HepG2 (cell line): Measurements from ENCODE around the gene SPTSSB. TPM values are rescaled to one million over a fixed set of nuclear protein-coding genes. Genes with fewer than 3 reads are reported as not detected.

Source experiments
- CENPX ChIP-seq: sonication (generic); formaldehyde crosslinking; IDR thresholded peaks from 2 replicates; pipeline ENCODE4 v1.9.0; 2021; ENCODE audit warnings: mild to moderate bottlenecking, missing genetic modification reagents, moderate library complexity
- E2F5 ChIP-seq: sonication (generic); formaldehyde crosslinking; conservative IDR thresholded peaks from 2 replicates; pipeline ENCODE4 v1.4.0; 2020; ENCODE audit warnings: missing genetic modification reagents
- GATAD2A ChIP-seq: IDR thresholded peaks from 2 replicates; pipeline ENCODE4 v1.6.1; 2016
- GTF2F1 ChIP-seq: fragments of 150-350 bp; IDR thresholded peaks from 2 replicates; pipeline ENCODE4 v1.6.1; 2014; ENCODE audit warnings: low read length
- HCFC1 ChIP-seq: fragments of 150-350 bp; IDR thresholded peaks from 2 replicates; pipeline ENCODE4 v1.6.1; 2014; ENCODE audit warnings: low read depth, low read length
- MED8 ChIP-seq: sonication (generic); formaldehyde crosslinking; IDR thresholded peaks from 2 replicates; pipeline ENCODE4 v1.8.1; 2023; ENCODE audit warnings: mild to moderate bottlenecking, missing genetic modification reagents; ENCODE audit not compliant: insufficient replicate concordance
- MLLT10 ChIP-seq: sonication (generic); formaldehyde crosslinking; IDR thresholded peaks from 2 replicates; pipeline ENCODE4 v1.4.0; 2020; ENCODE audit warnings: missing genetic modification reagents
- MLXIP ChIP-seq: sonication (generic); formaldehyde crosslinking; IDR thresholded peaks from 2 replicates; pipeline ENCODE4 v1.9.0; 2021; ENCODE audit warnings: missing genetic modification reagents, borderline replicate concordance
- NFIB ChIP-seq: sonication (generic); formaldehyde crosslinking; IDR thresholded peaks from 2 replicates; pipeline ENCODE4 v1.9.0; 2021; ENCODE audit warnings: missing genetic modification reagents, mild to moderate bottlenecking, borderline replicate concordance
- RARA ChIP-seq: IDR thresholded peaks from 2 replicates; pipeline ENCODE4 v1.6.1; 2016; ENCODE audit warnings: missing genetic modification reagents, missing compliant biosample characterization
- SRF ChIP-seq: IDR thresholded peaks from 2 replicates; pipeline ENCODE4 v1.6.1; 2011; ENCODE audit warnings: mild to moderate bottlenecking, low read depth, low read length, moderate library complexity
- XBP1 ChIP-seq: sonication (generic); formaldehyde crosslinking; IDR thresholded peaks from 2 replicates; pipeline ENCODE4 v1.5.0; 2020; ENCODE audit warnings: missing genetic modification reagents
- ZMAT5 ChIP-seq: sonication (generic); formaldehyde crosslinking; IDR thresholded peaks from 2 replicates; pipeline ENCODE4 v1.5.0; 2020; ENCODE audit warnings: mild to moderate bottlenecking, low read depth, missing genetic modification reagents, borderline replicate concordance
- ZNF10 ChIP-seq: sonication (generic); formaldehyde crosslinking; IDR thresholded peaks from 2 replicates; pipeline ENCODE4 v1.4.0; 2020; ENCODE audit warnings: mild to moderate bottlenecking, low read depth, missing genetic modification reagents, borderline replicate concordance
- ZNF121 ChIP-seq: sonication (generic); formaldehyde crosslinking; IDR thresholded peaks from 2 replicates; pipeline ENCODE4 v1.5.0; 2020; ENCODE audit warnings: mild to moderate bottlenecking, missing genetic modification reagents
- ZNF142 ChIP-seq: sonication (generic); formaldehyde crosslinking; IDR thresholded peaks from 2 replicates; pipeline ENCODE4 v1.4.0; 2020; ENCODE audit warnings: missing genetic modification reagents
- ZNF382 ChIP-seq: sonication (generic); formaldehyde crosslinking; IDR thresholded peaks from 2 replicates; pipeline ENCODE4 v1.5.0; 2020; ENCODE audit warnings: missing genetic modification reagents, mild to moderate bottlenecking, borderline replicate concordance
- ZNF724P ChIP-seq: sonication (generic); formaldehyde crosslinking; IDR thresholded peaks from 2 replicates; pipeline ENCODE4 v1.8.0; 2022; ENCODE audit warnings: missing genetic modification reagents, borderline replicate concordance
- polyA plus RNA-seq, 8 experiments: library from polyadenylated mRNA; depleted of rRNA in 3 of 8; stranded (reverse) in 7 of 8; unstranded in 1 of 8; fragments of >200 nt; fragmentation: Illumina TruSeq in 4 of 8; extraction: Trizol in 4 of 8; gene quantifications; 2 replicates each; pipeline versions ENCODE4 v1.2.1 to v1.2.3, GENCODE V29; 2011 to 2016; ENCODE audit warnings: low read depth in 4 of 8, missing spikeins in 1 of 8, mixed read lengths in 1 of 8; ENCODE audit not compliant: insufficient read depth in 1 of 8
- total RNA-seq, 5 experiments: library from RNA; depleted of rRNA; stranded (reverse); fragments of >200 nt; fragmentation: Illumina TruSeq; extraction: Trizol; gene quantifications; 2 replicates each; pipeline ENCODE4 v1.2.3, GENCODE V29; 2016; ENCODE audit warnings: low read depth in 1 of 5

The SPTSSB gene
- total and polyA plus RNA-seq, 2 of the 13 experiments (the other 11 are each of a cell fraction or from before 2014, with no cell fraction given), result 0.51 to 2.4 TPM

- TF ChIP-seq MLXIP (CRISPR knock-in tag) (no peak), CENPX (CRISPR knock-in tag) (no peak), NFIB (CRISPR knock-in tag) (no peak), SRF (no peak), E2F5 (CRISPR knock-in tag) (no peak), RARA (CRISPR knock-in tag) (peak; percentile 67), ZNF724P (CRISPR knock-in tag) (no peak), GTF2F1 (no peak), ZNF142 (no peak), MLLT10 (CRISPR knock-in tag) (no peak), ZNF121 (CRISPR knock-in tag) (no peak), ZNF382 (CRISPR knock-in tag) (no peak), HCFC1 (no peak), MED8 (CRISPR knock-in tag) (no peak), XBP1 (CRISPR knock-in tag) (no peak), ZNF10 (CRISPR knock-in tag) (no peak), GATAD2A (CRISPR knock-in tag) (peak; percentile 86), ZMAT5 (no peak)
Observed at GRCh38 chr3:161322781-161323568, 48.3 kb downstream of the SPTSSB start (continued).
